Testis (tissue), 3 donors: ENCODE measurements around the gene SLC52A3. TPM values are rescaled to one million over a fixed set of nuclear protein-coding genes. Genes with fewer than 3 reads are reported as not detected.

Experiments
- DNase-seq: peaks from one replicate; pipeline ENCODE4 v3.0.0-alpha.2; 2019
- H3K27ac ChIP-seq, 2 donors: fragments of 200-600 bp; sonication (generic); one replicate each; pipeline ENCODE4 v1.5.1; 2019
- H3K27me3 ChIP-seq: fragments of 200-600 bp; sonication (generic); one replicate; pipeline ENCODE4 v1.5.1; 2019
- H3K36me3 ChIP-seq: fragments of 200-600 bp; sonication (generic); one replicate; pipeline ENCODE4 v1.5.1; 2017; ENCODE audit warnings: low read depth; ENCODE audit errors: missing control alignments
- H3K4me1 ChIP-seq: fragments of 200-600 bp; sonication (generic); one replicate; pipeline ENCODE4 v1.5.1; 2019
- H3K4me3 ChIP-seq, 2 donors: fragments of 200-600 bp; sonication (generic); one replicate each; pipeline ENCODE4 v1.5.1; 2017 to 2019
- H3K9me3 ChIP-seq: fragments of 200-600 bp; sonication (generic); one replicate; pipeline ENCODE4 v1.5.1; 2017
- POLR2A ChIP-seq: fragments of 450-650 bp; IDR thresholded peaks from one replicate; pipeline ENCODE4 v1.6.1; 2017; ENCODE audit warnings: antibody characterized with exemption, mild to moderate bottlenecking, moderate library complexity
- WGBS, 2 donors: methylation state at CpG; one replicate each; pipeline ENCODE4 v1.1.5; 2018; 5-methylcytosine and 5-hydroxymethylcytosine counted together
- intact Hi-C: fragments of 100-400 bp; cut with DNase I; formaldehyde crosslinking; loops from one replicate; pipeline ENCODE4 v1.15.1; 2023; ENCODE audit warnings: low total_unique reads
- polyA plus RNA-seq: library from polyadenylated mRNA; stranded (reverse); fragments of 350-450 nt; fragmentation: Illumina TruSeq; extraction: RNeasy Lipid Tissue Mini Kit (QIAGEN cat#74804); gene quantifications from one replicate; pipeline ENCODE4 v1.2.3, GENCODE V29; 2014; ENCODE audit warnings: low read depth, low replicate concordance; ENCODE audit not compliant: insufficient read depth
- total RNA-seq, 2 donors: library from RNA; depleted of rRNA; stranded (reverse); fragments of >200 nt; gene quantifications; one replicate each; pipeline ENCODE4 v1.2.3, GENCODE V29; 2016
- TF ChIP-seq, protein P1 (sequence below), 3 experiments: fragments of 450-650 bp in 2 of 3; fragments of 200-600 bp in 1 of 3; sonication (generic) in 1 of 3; IDR thresholded peaks; one replicate each; pipeline ENCODE4 v1.5.1; 2016 to 2019; ENCODE audit warnings: antibody characterized with exemption in 3 of 3, mild to moderate bottlenecking in 2 of 3, moderate library complexity in 1 of 3

SLC52A3 gene
- total and polyA plus RNA-seq, 3 donors from 2014 or later, result 130 to 247 (median 187) TPM

DNA sequence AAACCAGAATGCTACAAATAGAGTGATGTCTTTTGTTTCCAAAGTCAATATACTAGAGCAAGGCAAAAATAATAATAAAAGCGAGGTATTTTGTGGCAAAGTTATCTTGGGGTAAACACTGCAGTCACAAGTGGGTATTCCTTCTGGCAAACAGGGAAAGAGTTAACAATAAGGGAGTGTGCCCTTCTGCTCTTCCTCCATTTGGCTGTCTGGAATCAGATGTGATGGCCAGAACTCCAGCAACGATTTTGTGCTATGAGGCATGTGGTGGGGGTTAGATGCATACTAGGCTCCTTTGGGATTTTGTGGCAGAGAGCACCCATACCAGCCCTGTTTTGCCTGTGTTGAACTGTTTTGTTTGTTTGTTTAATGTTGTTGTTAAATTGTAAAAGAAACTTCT is 2.4 kb upstream of the SLC52A3 start:
- 81 to 82% methylated on average over 2 of the region's 2 CpGs for WGBS, 2 donors

DNA sequence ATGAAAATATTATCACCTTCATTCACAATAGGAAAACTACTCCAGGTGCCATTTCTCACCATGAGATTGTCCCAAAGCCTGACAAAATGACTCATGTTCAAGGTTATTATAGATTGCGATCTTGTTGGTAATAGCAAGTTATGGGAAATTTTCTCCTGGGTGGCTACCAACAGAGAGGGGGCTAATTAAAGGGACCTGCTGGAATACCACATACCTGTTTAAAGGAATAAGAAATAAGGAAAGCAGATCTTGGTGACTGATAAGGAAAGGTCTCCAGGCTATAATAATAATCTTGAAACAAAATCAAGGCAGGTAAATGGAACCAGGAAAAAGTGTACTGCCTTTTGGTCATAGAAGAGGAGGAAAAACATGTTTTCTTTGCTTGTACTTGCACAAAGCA is 1.4 kb downstream of the SLC52A3 start:
- H3K27ac ChIP-seq, result no peak overlapping the region
- TF ChIP-seq, protein P1, sequence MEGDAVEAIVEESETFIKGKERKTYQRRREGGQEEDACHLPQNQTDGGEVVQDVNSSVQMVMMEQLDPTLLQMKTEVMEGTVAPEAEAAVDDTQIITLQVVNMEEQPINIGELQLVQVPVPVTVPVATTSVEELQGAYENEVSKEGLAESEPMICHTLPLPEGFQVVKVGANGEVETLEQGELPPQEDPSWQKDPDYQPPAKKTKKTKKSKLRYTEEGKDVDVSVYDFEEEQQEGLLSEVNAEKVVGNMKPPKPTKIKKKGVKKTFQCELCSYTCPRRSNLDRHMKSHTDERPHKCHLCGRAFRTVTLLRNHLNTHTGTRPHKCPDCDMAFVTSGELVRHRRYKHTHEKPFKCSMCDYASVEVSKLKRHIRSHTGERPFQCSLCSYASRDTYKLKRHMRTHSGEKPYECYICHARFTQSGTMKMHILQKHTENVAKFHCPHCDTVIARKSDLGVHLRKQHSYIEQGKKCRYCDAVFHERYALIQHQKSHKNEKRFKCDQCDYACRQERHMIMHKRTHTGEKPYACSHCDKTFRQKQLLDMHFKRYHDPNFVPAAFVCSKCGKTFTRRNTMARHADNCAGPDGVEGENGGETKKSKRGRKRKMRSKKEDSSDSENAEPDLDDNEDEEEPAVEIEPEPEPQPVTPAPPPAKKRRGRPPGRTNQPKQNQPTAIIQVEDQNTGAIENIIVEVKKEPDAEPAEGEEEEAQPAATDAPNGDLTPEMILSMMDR (IDR thresholded peaks at IDR 0.05), result no peak
- no peak for TF ChIP-seq POLR2A
- no peak for DNase-seq

More for the DNA sequence above, 2.4 kb upstream of the SLC52A3 start:
- peaks cover 6% of the 10 kb centered on the region for H3K4me1 ChIP-seq
- H3K4me3 ChIP-seq, result no peak overlapping the region
- no peaks in the 10 kb centered on the region for H3K9me3 ChIP-seq
- no peak for DNase-seq
- TF ChIP-seq, protein P1 (IDR thresholded peaks at IDR 0.05), result no peak
- no peak for TF ChIP-seq POLR2A
- H3K27me3 ChIP-seq, result no peaks in the 10 kb centered on the region
- H3K27ac ChIP-seq, result no peak overlapping the region
- no peaks in the 10 kb centered on the region for H3K36me3 ChIP-seq
- intact Hi-C loops, result no loop called here

DNA sequence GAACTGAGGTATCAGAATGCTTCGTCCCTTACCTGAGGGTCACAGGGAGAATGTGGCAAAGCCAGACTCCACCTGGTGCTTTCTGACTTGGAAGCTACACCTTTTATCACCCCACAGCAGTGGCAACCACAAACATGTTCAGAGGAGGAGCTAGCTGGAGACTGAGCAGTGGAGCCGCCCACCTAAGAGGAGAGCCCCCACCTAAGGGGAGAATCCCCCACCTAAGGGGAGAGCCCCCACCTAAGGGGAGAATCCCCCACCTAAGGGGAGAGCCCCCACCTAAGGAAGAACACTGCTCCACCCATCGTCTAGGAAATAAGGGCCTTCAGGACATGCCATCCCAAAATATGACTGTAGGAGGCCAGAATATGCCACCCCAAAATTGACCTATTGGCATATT is 4.0 kb downstream of the SLC52A3 start:
- 71 to 72% methylated on average over 3 of the region's 3 CpGs for WGBS, 2 donors
- no peaks in the 10 kb centered on the region for H3K9me3 ChIP-seq
- H3K27ac ChIP-seq, result no peak overlapping the region
- H3K4me1 ChIP-seq, result no peaks in the 10 kb centered on the region
- no peak overlapping the region for H3K4me3 ChIP-seq
- no peaks in the 10 kb centered on the region for H3K27me3 ChIP-seq
- TF ChIP-seq POLR2A, result no peak
- TF ChIP-seq, protein P1 (IDR thresholded peaks at IDR 0.05), result no peak
- H3K36me3 ChIP-seq, result no peaks in the 10 kb centered on the region
- intact Hi-C loops, result no loop called here
- DNase-seq, result no peak

More for the DNA sequence above, 1.4 kb downstream of the SLC52A3 start:
- no peaks in the 10 kb centered on the region for H3K27me3 ChIP-seq
- H3K36me3 ChIP-seq, result no peaks in the 10 kb centered on the region
- peaks cover 6% of the 10 kb centered on the region for H3K4me1 ChIP-seq
- 44 to 55% methylated on average over 1 of the region's 1 CpG for WGBS, 2 donors
- intact Hi-C loops, result no loop called here
- H3K9me3 ChIP-seq, result no peaks in the 10 kb centered on the region
- H3K4me3 ChIP-seq, result no peak overlapping the region

DNA sequence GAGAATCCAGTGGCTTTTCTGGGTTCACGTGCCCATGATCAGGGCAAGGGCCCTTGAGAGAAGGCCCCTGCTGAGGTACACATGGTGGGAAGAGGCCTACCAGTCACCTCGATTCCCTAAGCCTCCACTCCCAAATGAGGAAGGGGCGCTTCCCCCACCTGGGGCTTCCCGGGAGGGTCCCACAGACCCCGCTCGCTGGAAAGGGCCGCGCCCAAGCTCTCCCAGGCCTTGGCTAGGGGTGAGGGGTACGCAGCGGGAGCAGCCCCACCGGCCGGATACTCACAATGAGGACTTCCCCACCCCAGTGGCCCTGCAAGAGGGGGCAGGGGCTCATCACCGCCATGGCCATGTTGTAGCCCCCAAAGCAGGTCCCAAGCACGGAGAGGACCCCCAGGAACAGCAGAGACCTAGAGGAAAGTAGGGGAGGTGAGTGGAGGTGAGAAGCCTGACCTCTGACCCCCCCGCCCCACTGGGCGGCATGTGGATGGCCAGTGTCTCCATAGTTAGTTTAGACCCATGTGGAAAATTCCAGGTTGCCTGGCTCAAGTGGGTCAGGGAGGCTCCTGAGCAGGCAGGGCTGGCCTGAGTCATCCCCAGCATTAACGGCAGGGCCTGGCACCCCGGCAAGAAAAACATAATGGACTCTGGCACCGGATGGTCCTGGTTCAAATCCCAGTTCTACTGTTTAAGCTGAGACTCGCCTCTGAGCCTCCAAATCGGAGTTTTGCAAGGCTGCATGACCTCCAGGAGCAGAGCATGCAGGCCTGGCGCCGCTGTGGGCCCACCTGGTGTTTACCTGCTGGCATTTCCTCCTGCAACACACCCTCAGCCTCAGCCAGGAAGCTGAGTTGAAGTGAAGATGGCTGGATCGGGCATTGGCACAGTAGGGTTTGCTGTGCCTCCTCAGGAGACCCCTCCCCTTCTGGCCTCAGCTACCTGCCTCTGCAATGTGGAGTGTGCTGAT is 6.6 kb downstream of the SLC52A3 start:
- Histone ChIP-seq H3K27me3 (no peaks in the 10 kb centered on the region), H3K36me3 (no peaks in the 10 kb centered on the region), H3K9me3 (no peaks in the 10 kb centered on the region), H3K27ac (no peak overlapping the region), H3K4me3 (peak overlapping the region; percentile 38 to 39), H3K4me1 (no peaks in the 10 kb centered on the region)
- no peak for DNase-seq
- intact Hi-C loops, result no loop called here
- 79 to 86% methylated on average over 1 to 24 of the region's 24 CpGs for WGBS, 2 donors
- TF ChIP-seq POLR2A, result no peak
- TF ChIP-seq, protein P1 (IDR thresholded peaks at IDR 0.05), result no peak
